Measurements from ENCODE around the gene CPB2.

CPB2 gene

GRCh38 chr13:46104868-46105267 is at the start of gene CPB2:
TSS of gene CPB2 (minus strand) at chr13:46105033. CDS start at chr13:46105009, 24 bp downstream.
- no peaks in the 10 kb centered on the region for H3K9me3 Mint-ChIP-seq
- peaks cover 32% of the 10 kb centered on the region for H3K27me3 Mint-ChIP-seq (ENCODE audit: low read depth)
- no peak within 1 kb of the TSS for H3K27ac Mint-ChIP-seq
- H3K36me3 Mint-ChIP-seq (ENCODE audit: low read depth), result no peaks in the 10 kb centered on the region
- DNase-seq (ENCODE audit: low spot score), result no peak
- H3K4me3 Mint-ChIP-seq, result no peak within 1 kb of the TSS
- peaks cover 5% of the 10 kb centered on the region for H3K4me1 Mint-ChIP-seq (ENCODE audit: low read depth)

GRCh38 chr13:46154136-46154801 is 49.4 kb upstream of the CPB2 start:
- Mint-ChIP-seq H3K36me3 (ENCODE audit: low read depth) (peaks cover 80% of the 10 kb centered on the region), H3K4me3 (no peak overlapping the region), H3K27me3 (ENCODE audit: low read depth) (no peaks in the 10 kb centered on the region), H3K4me1 (ENCODE audit: low read depth) (peaks cover 42% of the 10 kb centered on the region), H3K27ac (no peak overlapping the region), H3K9me3 (no peaks in the 10 kb centered on the region)
- DNase-seq (ENCODE audit: low spot score), result no peak

- no peaks in the 10 kb centered on the region for H3K27me3 Mint-ChIP-seq (ENCODE audit: low read depth)
- no peak overlapping the region for H3K27ac Mint-ChIP-seq
- no peak for DNase-seq (ENCODE audit: low spot score)
- peaks cover 75% of the 10 kb centered on the region for H3K36me3 Mint-ChIP-seq (ENCODE audit: low read depth)
- no peak overlapping the region for H3K4me3 Mint-ChIP-seq
- H3K4me1 Mint-ChIP-seq (ENCODE audit: low read depth), result peaks cover 37% of the 10 kb centered on the region
- H3K9me3 Mint-ChIP-seq, result no peaks in the 10 kb centered on the region
Measured at GRCh38 chr13:46152627-46153328, 47.9 kb upstream of the CPB2 start.

- no peak overlapping the region for H3K4me3 Mint-ChIP-seq
- H3K9me3 Mint-ChIP-seq, result no peaks in the 10 kb centered on the region
- peak overlapping the region; percentile 62 for H3K27ac Mint-ChIP-seq
- DNase-seq (ENCODE audit: low spot score), result no peak
- no peaks in the 10 kb centered on the region for H3K27me3 Mint-ChIP-seq (ENCODE audit: low read depth)
- peaks cover 35% of the 10 kb centered on the region for H3K4me1 Mint-ChIP-seq (ENCODE audit: low read depth)
- H3K36me3 Mint-ChIP-seq (ENCODE audit: low read depth), result peaks cover 81% of the 10 kb centered on the region
Measured at GRCh38 chr13:46150134-46150693, 45.4 kb upstream of the CPB2 start.

- no peaks in the 10 kb centered on the region for H3K27me3 Mint-ChIP-seq (ENCODE audit: low read depth)
- peaks cover 34% of the 10 kb centered on the region for H3K4me1 Mint-ChIP-seq (ENCODE audit: low read depth)
- H3K4me3 Mint-ChIP-seq, result no peak overlapping the region
- peaks cover 81% of the 10 kb centered on the region for H3K36me3 Mint-ChIP-seq (ENCODE audit: low read depth)
- H3K27ac Mint-ChIP-seq, result peak overlapping the region; percentile 44
- no peak for DNase-seq (ENCODE audit: low spot score)
- H3K9me3 Mint-ChIP-seq, result no peaks in the 10 kb centered on the region
Measured at GRCh38 chr13:46149272-46150133, 44.7 kb upstream of the CPB2 start.

- H3K36me3 Mint-ChIP-seq (ENCODE audit: low read depth), result peaks cover 73% of the 10 kb centered on the region
Measured at GRCh38 chr13:46146898-46147297, 42.1 kb upstream of the CPB2 start.

GRCh38 chr13:46145950-46146349 is 41.1 kb upstream of the CPB2 start:
- Mint-ChIP-seq H3K27me3 (ENCODE audit: low read depth) (no peaks in the 10 kb centered on the region), H3K9me3 (no peaks in the 10 kb centered on the region), H3K4me1 (ENCODE audit: low read depth) (peaks cover 19% of the 10 kb centered on the region), H3K27ac (no peak overlapping the region), H3K4me3 (no peak overlapping the region), H3K36me3 (ENCODE audit: low read depth) (peaks cover 76% of the 10 kb centered on the region)
- no peak for DNase-seq (ENCODE audit: low spot score)

More at GRCh38 chr13:46146898-46147297, 42.1 kb upstream of the CPB2 start:
- DNase-seq (ENCODE audit: low spot score), result no peak
- Mint-ChIP-seq H3K4me3 (no peak overlapping the region), H3K4me1 (ENCODE audit: low read depth) (peaks cover 20% of the 10 kb centered on the region), H3K9me3 (no peaks in the 10 kb centered on the region), H3K27ac (peak overlapping the region; percentile 12), H3K27me3 (ENCODE audit: low read depth) (no peaks in the 10 kb centered on the region)

GRCh38 chr13:46145135-46145534 is 40.3 kb upstream of the CPB2 start:
- H3K9me3 Mint-ChIP-seq, result no peaks in the 10 kb centered on the region
- peaks cover 75% of the 10 kb centered on the region for H3K36me3 Mint-ChIP-seq (ENCODE audit: low read depth)
- H3K4me1 Mint-ChIP-seq (ENCODE audit: low read depth), result peaks cover 13% of the 10 kb centered on the region
- H3K27ac Mint-ChIP-seq, result peak overlapping the region; percentile 39
- H3K4me3 Mint-ChIP-seq, result no peak overlapping the region
- H3K27me3 Mint-ChIP-seq (ENCODE audit: low read depth), result no peaks in the 10 kb centered on the region
- no peak for DNase-seq (ENCODE audit: low spot score)

- Mint-ChIP-seq H3K27me3 (ENCODE audit: low read depth) (no peaks in the 10 kb centered on the region), H3K36me3 (ENCODE audit: low read depth) (peaks cover 72% of the 10 kb centered on the region), H3K27ac (peak overlapping the region; percentile 4), H3K9me3 (no peaks in the 10 kb centered on the region), H3K4me3 (no peak overlapping the region), H3K4me1 (ENCODE audit: low read depth) (peaks cover 5% of the 10 kb centered on the region)
- DNase-seq (ENCODE audit: low spot score), result no peak
Measured at GRCh38 chr13:46143184-46143701, 38.4 kb upstream of the CPB2 start.

- Mint-ChIP-seq H3K27me3 (ENCODE audit: low read depth) (no peaks in the 10 kb centered on the region), H3K9me3 (no peaks in the 10 kb centered on the region), H3K27ac (no peak overlapping the region), H3K4me3 (no peak overlapping the region), H3K36me3 (ENCODE audit: low read depth) (peaks cover 72% of the 10 kb centered on the region), H3K4me1 (ENCODE audit: low read depth) (peaks cover 5% of the 10 kb centered on the region)
- DNase-seq (ENCODE audit: low spot score), result no peak
Measured at GRCh38 chr13:46142776-46143175, 37.9 kb upstream of the CPB2 start.

GRCh38 chr13:46140044-46140443 is 35.2 kb upstream of the CPB2 start:
- DNase-seq (ENCODE audit: low spot score), result no peak
- Mint-ChIP-seq H3K4me1 (ENCODE audit: low read depth) (peaks cover 4% of the 10 kb centered on the region), H3K36me3 (ENCODE audit: low read depth) (peaks cover 74% of the 10 kb centered on the region), H3K27ac (peak overlapping the region; percentile 62), H3K4me3 (no peak overlapping the region), H3K9me3 (no peaks in the 10 kb centered on the region), H3K27me3 (ENCODE audit: low read depth) (no peaks in the 10 kb centered on the region)

- no peak for DNase-seq (ENCODE audit: low spot score)
- Mint-ChIP-seq H3K4me3 (no peak overlapping the region), H3K27me3 (ENCODE audit: low read depth) (no peaks in the 10 kb centered on the region), H3K9me3 (no peaks in the 10 kb centered on the region), H3K27ac (no peak overlapping the region), H3K36me3 (ENCODE audit: low read depth) (peaks cover 77% of the 10 kb centered on the region), H3K4me1 (ENCODE audit: low read depth) (peaks cover 9% of the 10 kb centered on the region)
Measured at GRCh38 chr13:46137627-46138317, 32.9 kb upstream of the CPB2 start.

- Mint-ChIP-seq H3K27me3 (ENCODE audit: low read depth) (no peaks in the 10 kb centered on the region), H3K9me3 (no peaks in the 10 kb centered on the region), H3K27ac (no peak overlapping the region)
Measured at GRCh38 chr13:46136688-46137087, 31.9 kb upstream of the CPB2 start.

More at GRCh38 chr13:46136688-46137087, 31.9 kb upstream of the CPB2 start:
- peaks cover 80% of the 10 kb centered on the region for H3K36me3 Mint-ChIP-seq (ENCODE audit: low read depth)
- DNase-seq (ENCODE audit: low spot score), result no peak
- no peak overlapping the region for H3K4me3 Mint-ChIP-seq
- H3K4me1 Mint-ChIP-seq (ENCODE audit: low read depth), result peaks cover 13% of the 10 kb centered on the region

All from T-helper 2 cell treated with Interferon-gamma antibody and Interleukin-4, amounts not matched to agents 5 μg/mL and 100 μg/mL, for 36 hours (primary cell).